ENCODE measurements around the gene NPIPA1. TPM values are rescaled to one million over a fixed set of nuclear protein-coding genes. Genes with fewer than 3 reads are reported as not detected.
A peak's percentile ranks its signal among the peaks of the same experiment; 100 is the strongest.
"Not testable (repeated sequence)": the region's sequence is repeated elsewhere in the genome, so short reads cannot be mapped to it uniquely, and the experiment has no call there.

Gene NPIPA1
- total RNA-seq, 2 donors from 2014 or later: 38.1 to 46.8 TPM

DNA sequence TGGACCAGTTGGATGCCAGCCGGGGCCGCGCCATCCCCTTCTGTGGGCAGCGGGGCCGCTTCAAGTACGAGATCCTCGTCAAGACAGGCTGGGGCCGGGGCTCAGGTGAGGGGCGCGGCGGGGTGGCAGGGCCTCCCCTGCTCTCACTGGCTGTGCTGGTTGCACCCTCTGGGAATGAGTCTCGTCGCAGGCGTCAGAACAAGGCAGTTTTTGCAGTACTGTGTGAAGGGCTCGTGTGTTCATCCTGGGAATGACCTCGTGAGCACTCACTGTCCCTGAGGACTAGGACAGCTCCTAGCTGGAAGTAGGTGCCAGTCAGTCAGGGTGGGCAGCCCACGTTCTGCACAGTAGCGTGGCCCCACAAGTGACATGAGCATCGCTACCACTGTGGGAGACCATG is 6.3 kb upstream of the NPIPA1 start:
- H3K9me3 ChIP-seq; H3K4me3 ChIP-seq; H3K27ac ChIP-seq; H3K4me1 ChIP-seq; H3K27me3 ChIP-seq; H3K36me3 ChIP-seq (replicated peaks in 1 of 2; ENCODE audit: insufficient read depth in 1 of 2, low read depth in 2 of 2); intact Hi-C loops (cut with DNase I); ATAC-seq; DNase-seq: not testable (repeated sequence)
- WGBS, 2 donors: 94% methylated on average over 8 of the region's 19 CpGs; no CpG with 5 or more reads in 1 of the 2 donors

DNA sequence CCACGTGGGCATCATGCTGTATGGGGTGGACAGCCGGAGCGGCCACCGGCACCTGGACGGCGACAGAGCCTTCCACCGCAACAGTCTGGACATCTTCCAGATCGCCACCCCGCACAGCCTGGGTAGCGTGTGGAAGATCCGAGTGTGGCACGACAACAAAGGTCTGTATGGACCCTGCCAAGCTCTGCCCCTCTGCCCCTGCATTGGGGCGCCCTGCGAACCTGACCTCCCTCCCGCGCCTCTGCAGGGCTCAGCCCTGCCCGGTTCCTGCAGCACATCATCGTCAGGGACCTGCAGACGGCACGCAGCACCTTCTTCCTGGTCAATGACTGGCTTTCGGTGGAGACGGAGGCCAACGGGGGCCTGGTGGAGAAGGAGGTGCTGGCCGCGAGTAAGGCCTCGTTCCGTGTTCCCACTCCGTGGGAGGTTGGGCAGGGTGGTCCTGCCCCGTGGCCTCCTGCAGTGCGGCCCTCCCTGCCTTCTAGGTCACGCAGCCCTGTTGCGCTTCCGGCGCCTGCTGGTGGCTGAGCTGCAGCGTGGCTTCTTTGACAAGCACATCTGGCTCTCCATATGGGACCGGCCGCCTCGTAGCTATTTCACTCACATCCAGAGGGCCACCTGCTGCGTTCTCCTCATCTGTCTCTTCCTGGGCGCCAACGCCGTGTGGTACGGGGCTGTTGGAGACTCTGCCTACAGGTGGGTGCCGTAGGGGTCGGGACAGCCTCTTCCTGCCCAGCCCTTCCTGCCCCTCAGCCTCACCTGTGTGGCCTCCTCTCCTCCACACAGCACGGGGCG is 4.5 kb upstream of the NPIPA1 start:
- not testable (repeated sequence) for ATAC-seq, DNase-seq
- WGBS, 2 donors: 95% methylated on average over 11 of the region's 47 CpGs; no CpG with 5 or more reads in 1 of the 2 donors

DNA sequence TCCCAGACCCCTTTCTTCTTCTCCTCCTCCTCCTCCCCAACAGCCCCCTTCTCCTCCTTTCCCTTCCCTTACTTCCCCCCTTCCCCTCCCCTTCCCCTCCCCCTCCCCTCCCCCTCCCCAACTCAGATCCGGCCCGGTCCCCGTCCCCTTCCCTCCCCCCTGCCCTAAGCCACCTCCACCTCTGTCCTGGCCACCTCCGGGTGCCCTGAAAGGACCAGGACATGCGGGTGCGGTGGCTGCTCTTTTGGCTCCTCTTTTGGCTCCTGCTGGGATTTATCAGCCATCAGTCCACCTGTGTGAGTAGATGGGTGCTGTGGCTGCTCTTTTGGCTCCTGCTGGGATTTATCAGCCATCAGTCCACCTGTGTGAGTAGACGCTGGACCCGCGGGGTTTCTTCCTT is 751 bp downstream of the NPIPA1 start:
- WGBS, 2 donors: no CpG with 5 or more reads among the region's 9 CpGs
- H3K27ac ChIP-seq; H3K36me3 ChIP-seq (replicated peaks in 1 of 2; ENCODE audit: insufficient read depth in 1 of 2, low read depth in 2 of 2); H3K27me3 ChIP-seq; H3K9me3 ChIP-seq; DNase-seq; ATAC-seq; H3K4me1 ChIP-seq; intact Hi-C loops (cut with DNase I); H3K4me3 ChIP-seq: not testable (repeated sequence)

More for the DNA sequence above, 4.5 kb upstream of the NPIPA1 start:
- H3K9me3 ChIP-seq; H3K4me3 ChIP-seq; intact Hi-C loops (cut with DNase I); H3K27me3 ChIP-seq; H3K4me1 ChIP-seq; H3K27ac ChIP-seq; H3K36me3 ChIP-seq (replicated peaks in 1 of 2; ENCODE audit: insufficient read depth in 1 of 2, low read depth in 2 of 2): not testable (repeated sequence)

DNA sequence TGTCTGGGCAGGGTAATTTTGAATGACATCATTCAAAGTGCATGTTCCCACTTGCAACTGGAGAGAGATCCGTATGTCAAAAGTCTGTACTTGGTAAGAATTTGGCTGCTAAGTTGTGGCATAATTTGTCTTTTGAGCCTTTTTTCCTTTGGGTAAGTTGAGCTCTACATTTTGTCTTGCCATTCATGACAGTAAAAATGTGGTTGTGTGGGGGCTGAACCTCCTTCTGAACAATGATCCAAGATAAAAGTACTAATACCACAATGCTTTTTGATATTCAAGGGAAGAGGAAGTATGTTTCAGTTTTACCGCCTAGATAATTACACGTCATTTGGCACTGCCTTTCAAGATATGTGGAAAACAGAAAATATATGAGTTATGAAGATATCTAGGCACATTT is 5.4 kb downstream of the NPIPA1 start:
- H3K9me3 ChIP-seq; H3K27me3 ChIP-seq; intact Hi-C loops (cut with DNase I); ATAC-seq; H3K4me3 ChIP-seq; DNase-seq; H3K4me1 ChIP-seq; H3K27ac ChIP-seq; H3K36me3 ChIP-seq (replicated peaks in 1 of 2; ENCODE audit: insufficient read depth in 1 of 2, low read depth in 2 of 2): not testable (repeated sequence)
- 74 to 76% methylated on average over 3 of the region's 3 CpGs for WGBS, 2 donors

DNA sequence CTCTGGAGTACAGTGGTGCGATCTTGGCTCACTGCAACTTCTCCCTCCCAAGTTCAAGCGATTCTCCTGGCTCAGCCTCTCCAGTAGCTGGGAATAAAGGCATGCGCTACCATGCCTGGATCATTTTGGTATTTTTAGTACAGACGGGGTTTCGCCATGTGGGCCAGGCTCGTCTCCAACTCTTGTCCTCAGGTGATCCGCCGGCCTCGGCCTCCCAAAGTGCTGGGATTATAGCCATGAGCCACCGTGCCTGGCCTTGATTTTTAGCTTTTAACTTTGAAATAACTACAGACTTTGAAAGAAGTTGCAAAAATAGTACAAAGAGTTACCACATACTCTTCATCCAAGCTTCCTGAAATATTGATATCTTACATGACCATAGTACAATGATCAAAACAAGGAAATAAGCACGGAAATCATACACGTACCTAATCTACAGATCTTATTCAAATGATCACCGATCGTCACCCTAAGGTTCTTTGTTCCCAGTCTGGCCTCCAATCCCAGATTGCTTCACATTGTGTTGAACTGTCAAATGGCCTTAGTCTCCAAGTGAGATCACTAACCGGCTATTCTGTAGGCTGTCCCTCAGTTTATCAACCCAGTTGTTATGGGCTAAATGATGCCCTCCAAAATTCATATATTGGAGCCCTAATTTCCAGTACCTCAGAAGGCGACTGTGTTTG is 18.4 kb downstream of the NPIPA1 start:
- DNase-seq (peak in 2 of 4 donors; percentile 22 to 68), ATAC-seq (peak; percentile 37)
- Histone ChIP-seq H3K27ac (no peak overlapping the region), H3K36me3 (replicated peaks in 1 of 2; ENCODE audit: insufficient read depth in 1 of 2, low read depth in 2 of 2) (no peaks in the 10 kb centered on the region), H3K9me3 (no peaks in the 10 kb centered on the region), H3K4me1 (peaks cover 11% of the 10 kb centered on the region), H3K27me3 (no peaks in the 10 kb centered on the region), H3K4me3 (no peak overlapping the region)
- TF ChIP-seq, protein P1, sequence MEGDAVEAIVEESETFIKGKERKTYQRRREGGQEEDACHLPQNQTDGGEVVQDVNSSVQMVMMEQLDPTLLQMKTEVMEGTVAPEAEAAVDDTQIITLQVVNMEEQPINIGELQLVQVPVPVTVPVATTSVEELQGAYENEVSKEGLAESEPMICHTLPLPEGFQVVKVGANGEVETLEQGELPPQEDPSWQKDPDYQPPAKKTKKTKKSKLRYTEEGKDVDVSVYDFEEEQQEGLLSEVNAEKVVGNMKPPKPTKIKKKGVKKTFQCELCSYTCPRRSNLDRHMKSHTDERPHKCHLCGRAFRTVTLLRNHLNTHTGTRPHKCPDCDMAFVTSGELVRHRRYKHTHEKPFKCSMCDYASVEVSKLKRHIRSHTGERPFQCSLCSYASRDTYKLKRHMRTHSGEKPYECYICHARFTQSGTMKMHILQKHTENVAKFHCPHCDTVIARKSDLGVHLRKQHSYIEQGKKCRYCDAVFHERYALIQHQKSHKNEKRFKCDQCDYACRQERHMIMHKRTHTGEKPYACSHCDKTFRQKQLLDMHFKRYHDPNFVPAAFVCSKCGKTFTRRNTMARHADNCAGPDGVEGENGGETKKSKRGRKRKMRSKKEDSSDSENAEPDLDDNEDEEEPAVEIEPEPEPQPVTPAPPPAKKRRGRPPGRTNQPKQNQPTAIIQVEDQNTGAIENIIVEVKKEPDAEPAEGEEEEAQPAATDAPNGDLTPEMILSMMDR (IDR thresholded peaks at IDR 0.05): no peak
- no peak for TF ChIP-seq POLR2A (IDR thresholded peaks at IDR 0.05)
- intact Hi-C loops (cut with DNase I): no loop called here
- WGBS, 2 donors: 89 to 95% methylated on average over 16 of the region's 16 CpGs

DNA sequence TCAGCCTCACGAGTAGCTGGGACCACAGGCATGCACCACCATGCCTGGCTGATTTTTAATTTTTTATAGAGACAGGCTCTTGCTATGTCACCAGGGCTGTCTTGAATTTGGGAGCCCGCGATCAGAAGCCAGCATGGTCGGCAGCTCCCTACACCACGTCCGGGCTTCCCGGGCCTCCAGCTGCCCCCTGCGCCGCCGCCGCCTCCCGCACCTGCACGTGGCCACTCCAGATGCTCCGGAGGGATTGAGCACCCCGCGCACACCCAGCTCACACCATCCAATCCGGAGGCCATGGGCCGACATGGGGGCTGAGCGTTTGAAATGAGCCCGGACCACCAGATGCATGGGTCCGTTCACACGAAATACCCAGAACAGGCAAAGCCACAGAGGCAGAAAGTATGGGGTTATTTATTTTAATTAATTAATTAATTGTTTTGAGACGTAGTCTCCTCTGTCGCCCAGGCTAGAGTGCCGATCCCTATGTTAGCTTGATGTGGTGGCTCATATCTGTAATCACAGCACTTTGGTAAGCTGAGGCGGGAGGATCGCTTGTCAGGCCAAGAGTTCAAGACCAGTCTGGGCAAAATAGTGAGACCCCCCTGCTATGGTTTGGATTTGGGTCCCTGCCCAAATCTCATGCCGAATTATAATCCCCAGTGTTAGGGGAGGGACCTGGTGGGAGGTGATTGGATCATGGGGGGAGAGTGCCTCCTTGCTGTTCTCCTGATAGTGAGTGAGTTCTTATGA is 20.5 kb downstream of the NPIPA1 start:
- intact Hi-C loops (cut with DNase I): no loop called here
- no peak for ATAC-seq
- Histone ChIP-seq H3K9me3 (no peaks in the 10 kb centered on the region), H3K27me3 (no peaks in the 10 kb centered on the region), H3K27ac (no peak overlapping the region), H3K4me3 (no peak overlapping the region), H3K4me1 (peaks cover 18% of the 10 kb centered on the region), H3K36me3 (replicated peaks in 1 of 2; ENCODE audit: insufficient read depth in 1 of 2, low read depth in 2 of 2) (no peaks in the 10 kb centered on the region)
- 88 to 94% methylated on average over 28 of the region's 28 CpGs for WGBS, 2 donors
- TF ChIP-seq POLR2A (IDR thresholded peaks at IDR 0.05): no peak
- TF ChIP-seq, protein P1 (IDR thresholded peaks at IDR 0.05): no peak
- DNase-seq: no peak
